ENCODE results near the gene AMPD1. TPM values are rescaled to one million over a fixed set of nuclear protein-coding genes. Genes with fewer than 3 reads are reported as not detected.

Gene AMPD1
- total and polyA plus RNA-seq, 2 experiments from 2014 or later = 0.27 TPM; not detected in 1

DNA sequence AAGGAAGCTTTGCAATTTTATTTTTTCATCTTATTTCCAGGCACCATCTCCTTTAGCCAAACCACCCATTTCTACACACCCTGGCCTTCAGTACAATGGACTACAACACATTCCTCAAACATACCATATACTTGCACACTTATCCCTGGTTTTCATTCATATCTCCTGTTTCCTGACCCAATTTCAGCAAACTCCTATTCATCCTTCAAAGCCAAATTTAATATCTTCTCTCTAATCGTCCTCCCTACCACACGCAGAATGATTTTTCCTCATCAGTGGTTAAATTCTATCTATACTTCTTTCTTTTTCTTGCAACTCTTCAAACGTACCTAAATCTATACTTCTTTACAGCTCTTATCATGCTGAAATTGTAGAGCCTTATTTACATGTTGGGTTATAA, 28.4 kb downstream of the AMPD1 start (continued):
- TF ChIP-seq, protein P1, sequence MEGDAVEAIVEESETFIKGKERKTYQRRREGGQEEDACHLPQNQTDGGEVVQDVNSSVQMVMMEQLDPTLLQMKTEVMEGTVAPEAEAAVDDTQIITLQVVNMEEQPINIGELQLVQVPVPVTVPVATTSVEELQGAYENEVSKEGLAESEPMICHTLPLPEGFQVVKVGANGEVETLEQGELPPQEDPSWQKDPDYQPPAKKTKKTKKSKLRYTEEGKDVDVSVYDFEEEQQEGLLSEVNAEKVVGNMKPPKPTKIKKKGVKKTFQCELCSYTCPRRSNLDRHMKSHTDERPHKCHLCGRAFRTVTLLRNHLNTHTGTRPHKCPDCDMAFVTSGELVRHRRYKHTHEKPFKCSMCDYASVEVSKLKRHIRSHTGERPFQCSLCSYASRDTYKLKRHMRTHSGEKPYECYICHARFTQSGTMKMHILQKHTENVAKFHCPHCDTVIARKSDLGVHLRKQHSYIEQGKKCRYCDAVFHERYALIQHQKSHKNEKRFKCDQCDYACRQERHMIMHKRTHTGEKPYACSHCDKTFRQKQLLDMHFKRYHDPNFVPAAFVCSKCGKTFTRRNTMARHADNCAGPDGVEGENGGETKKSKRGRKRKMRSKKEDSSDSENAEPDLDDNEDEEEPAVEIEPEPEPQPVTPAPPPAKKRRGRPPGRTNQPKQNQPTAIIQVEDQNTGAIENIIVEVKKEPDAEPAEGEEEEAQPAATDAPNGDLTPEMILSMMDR (conservative IDR thresholded peaks at IDR 0.05; ENCODE audit: low read depth in 2 of 2) = no peak
- TF ChIP-seq JUNB (IDR thresholded peaks at IDR 0.05; ENCODE audit: unreplicated experiment) (no peak), EZH2 (IDR thresholded peaks at IDR 0.05; ENCODE audit: low read depth, unreplicated experiment) (no peak), STAT1 (IDR thresholded peaks at IDR 0.05; ENCODE audit: unreplicated experiment) (no peak), CREB1 (CRISPR knock-in tag; IDR thresholded peaks at IDR 0.05; ENCODE audit: low read depth) (no peak)
- TF ChIP-seq, protein P2, sequence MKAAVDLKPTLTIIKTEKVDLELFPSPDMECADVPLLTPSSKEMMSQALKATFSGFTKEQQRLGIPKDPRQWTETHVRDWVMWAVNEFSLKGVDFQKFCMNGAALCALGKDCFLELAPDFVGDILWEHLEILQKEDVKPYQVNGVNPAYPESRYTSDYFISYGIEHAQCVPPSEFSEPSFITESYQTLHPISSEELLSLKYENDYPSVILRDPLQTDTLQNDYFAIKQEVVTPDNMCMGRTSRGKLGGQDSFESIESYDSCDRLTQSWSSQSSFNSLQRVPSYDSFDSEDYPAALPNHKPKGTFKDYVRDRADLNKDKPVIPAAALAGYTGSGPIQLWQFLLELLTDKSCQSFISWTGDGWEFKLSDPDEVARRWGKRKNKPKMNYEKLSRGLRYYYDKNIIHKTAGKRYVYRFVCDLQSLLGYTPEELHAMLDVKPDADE (IDR thresholded peaks at IDR 0.05) = no peak
- TF ChIP-seq, protein P3, sequence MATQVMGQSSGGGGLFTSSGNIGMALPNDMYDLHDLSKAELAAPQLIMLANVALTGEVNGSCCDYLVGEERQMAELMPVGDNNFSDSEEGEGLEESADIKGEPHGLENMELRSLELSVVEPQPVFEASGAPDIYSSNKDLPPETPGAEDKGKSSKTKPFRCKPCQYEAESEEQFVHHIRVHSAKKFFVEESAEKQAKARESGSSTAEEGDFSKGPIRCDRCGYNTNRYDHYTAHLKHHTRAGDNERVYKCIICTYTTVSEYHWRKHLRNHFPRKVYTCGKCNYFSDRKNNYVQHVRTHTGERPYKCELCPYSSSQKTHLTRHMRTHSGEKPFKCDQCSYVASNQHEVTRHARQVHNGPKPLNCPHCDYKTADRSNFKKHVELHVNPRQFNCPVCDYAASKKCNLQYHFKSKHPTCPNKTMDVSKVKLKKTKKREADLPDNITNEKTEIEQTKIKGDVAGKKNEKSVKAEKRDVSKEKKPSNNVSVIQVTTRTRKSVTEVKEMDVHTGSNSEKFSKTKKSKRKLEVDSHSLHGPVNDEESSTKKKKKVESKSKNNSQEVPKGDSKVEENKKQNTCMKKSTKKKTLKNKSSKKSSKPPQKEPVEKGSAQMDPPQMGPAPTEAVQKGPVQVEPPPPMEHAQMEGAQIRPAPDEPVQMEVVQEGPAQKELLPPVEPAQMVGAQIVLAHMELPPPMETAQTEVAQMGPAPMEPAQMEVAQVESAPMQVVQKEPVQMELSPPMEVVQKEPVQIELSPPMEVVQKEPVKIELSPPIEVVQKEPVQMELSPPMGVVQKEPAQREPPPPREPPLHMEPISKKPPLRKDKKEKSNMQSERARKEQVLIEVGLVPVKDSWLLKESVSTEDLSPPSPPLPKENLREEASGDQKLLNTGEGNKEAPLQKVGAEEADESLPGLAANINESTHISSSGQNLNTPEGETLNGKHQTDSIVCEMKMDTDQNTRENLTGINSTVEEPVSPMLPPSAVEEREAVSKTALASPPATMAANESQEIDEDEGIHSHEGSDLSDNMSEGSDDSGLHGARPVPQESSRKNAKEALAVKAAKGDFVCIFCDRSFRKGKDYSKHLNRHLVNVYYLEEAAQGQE (IDR thresholded peaks at IDR 0.05; ENCODE audit: unreplicated experiment) = no peak

DNA sequence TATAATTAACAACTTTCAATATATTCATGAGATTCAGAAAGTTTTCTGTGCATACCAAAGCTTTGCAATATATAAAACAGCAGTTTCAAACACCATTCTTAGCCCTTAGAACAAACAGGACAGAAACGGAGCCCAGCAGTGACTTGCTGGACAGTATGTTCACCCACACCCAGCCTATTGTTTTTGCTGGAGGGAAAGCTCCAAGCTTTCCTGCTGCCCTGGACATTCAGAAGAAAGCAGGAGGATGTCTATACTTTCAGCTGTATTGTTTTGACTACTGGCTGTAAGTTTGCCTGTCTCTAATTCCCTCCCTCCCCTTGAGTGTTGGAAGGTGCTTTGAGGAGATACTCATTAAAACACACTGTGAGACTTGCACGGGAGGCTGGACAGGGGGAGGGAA, 35.1 kb downstream of the AMPD1 start:
- no peaks in the 10 kb centered on the region for H3F3A ChIP-seq (replicated peaks; ENCODE audit: low read depth)
- Mint-ChIP-seq H3K4me1 (no peaks in the 10 kb centered on the region), H3K4me3 (no peak overlapping the region), H3K27me3 (ENCODE audit: insufficient read depth, low read depth, poor library complexity) (peaks cover 3% of the 10 kb centered on the region), H3K9me3 (no peaks in the 10 kb centered on the region), H3K27ac (no peak overlapping the region), H3K36me3 (ENCODE audit: low read depth) (no peaks in the 10 kb centered on the region)
- no peak overlapping the region for H2AFZ ChIP-seq
- H3K4me1 ChIP-seq (ENCODE audit: insufficient read depth) = no peaks in the 10 kb centered on the region
- no peaks in the 10 kb centered on the region for H3K27me3 ChIP-seq (ENCODE audit: insufficient read depth)
- no peak overlapping the region for H3K4me3 ChIP-seq
- ATAC-seq (no peak), DNase-seq (ENCODE audit: low spot score) (no peak)
- no peaks in the 10 kb centered on the region; the same call in 1 of the 2 replicates for H4K20me1 ChIP-seq (replicated peaks; ENCODE audit: insufficient read depth)
- H3K9me2 ChIP-seq (ENCODE audit: insufficient read depth) = no peaks in the 10 kb centered on the region
- no peak overlapping the region for H3K4me2 ChIP-seq
- no peaks in the 10 kb centered on the region for H3K36me3 ChIP-seq (ENCODE audit: insufficient read depth)
- H3K79me2 ChIP-seq (replicated peaks; ENCODE audit: insufficient read depth) = no peaks in the 10 kb centered on the region
- H3K27ac ChIP-seq (ENCODE audit: low read depth) = no peak overlapping the region
- TF ChIP-seq, protein P4, sequence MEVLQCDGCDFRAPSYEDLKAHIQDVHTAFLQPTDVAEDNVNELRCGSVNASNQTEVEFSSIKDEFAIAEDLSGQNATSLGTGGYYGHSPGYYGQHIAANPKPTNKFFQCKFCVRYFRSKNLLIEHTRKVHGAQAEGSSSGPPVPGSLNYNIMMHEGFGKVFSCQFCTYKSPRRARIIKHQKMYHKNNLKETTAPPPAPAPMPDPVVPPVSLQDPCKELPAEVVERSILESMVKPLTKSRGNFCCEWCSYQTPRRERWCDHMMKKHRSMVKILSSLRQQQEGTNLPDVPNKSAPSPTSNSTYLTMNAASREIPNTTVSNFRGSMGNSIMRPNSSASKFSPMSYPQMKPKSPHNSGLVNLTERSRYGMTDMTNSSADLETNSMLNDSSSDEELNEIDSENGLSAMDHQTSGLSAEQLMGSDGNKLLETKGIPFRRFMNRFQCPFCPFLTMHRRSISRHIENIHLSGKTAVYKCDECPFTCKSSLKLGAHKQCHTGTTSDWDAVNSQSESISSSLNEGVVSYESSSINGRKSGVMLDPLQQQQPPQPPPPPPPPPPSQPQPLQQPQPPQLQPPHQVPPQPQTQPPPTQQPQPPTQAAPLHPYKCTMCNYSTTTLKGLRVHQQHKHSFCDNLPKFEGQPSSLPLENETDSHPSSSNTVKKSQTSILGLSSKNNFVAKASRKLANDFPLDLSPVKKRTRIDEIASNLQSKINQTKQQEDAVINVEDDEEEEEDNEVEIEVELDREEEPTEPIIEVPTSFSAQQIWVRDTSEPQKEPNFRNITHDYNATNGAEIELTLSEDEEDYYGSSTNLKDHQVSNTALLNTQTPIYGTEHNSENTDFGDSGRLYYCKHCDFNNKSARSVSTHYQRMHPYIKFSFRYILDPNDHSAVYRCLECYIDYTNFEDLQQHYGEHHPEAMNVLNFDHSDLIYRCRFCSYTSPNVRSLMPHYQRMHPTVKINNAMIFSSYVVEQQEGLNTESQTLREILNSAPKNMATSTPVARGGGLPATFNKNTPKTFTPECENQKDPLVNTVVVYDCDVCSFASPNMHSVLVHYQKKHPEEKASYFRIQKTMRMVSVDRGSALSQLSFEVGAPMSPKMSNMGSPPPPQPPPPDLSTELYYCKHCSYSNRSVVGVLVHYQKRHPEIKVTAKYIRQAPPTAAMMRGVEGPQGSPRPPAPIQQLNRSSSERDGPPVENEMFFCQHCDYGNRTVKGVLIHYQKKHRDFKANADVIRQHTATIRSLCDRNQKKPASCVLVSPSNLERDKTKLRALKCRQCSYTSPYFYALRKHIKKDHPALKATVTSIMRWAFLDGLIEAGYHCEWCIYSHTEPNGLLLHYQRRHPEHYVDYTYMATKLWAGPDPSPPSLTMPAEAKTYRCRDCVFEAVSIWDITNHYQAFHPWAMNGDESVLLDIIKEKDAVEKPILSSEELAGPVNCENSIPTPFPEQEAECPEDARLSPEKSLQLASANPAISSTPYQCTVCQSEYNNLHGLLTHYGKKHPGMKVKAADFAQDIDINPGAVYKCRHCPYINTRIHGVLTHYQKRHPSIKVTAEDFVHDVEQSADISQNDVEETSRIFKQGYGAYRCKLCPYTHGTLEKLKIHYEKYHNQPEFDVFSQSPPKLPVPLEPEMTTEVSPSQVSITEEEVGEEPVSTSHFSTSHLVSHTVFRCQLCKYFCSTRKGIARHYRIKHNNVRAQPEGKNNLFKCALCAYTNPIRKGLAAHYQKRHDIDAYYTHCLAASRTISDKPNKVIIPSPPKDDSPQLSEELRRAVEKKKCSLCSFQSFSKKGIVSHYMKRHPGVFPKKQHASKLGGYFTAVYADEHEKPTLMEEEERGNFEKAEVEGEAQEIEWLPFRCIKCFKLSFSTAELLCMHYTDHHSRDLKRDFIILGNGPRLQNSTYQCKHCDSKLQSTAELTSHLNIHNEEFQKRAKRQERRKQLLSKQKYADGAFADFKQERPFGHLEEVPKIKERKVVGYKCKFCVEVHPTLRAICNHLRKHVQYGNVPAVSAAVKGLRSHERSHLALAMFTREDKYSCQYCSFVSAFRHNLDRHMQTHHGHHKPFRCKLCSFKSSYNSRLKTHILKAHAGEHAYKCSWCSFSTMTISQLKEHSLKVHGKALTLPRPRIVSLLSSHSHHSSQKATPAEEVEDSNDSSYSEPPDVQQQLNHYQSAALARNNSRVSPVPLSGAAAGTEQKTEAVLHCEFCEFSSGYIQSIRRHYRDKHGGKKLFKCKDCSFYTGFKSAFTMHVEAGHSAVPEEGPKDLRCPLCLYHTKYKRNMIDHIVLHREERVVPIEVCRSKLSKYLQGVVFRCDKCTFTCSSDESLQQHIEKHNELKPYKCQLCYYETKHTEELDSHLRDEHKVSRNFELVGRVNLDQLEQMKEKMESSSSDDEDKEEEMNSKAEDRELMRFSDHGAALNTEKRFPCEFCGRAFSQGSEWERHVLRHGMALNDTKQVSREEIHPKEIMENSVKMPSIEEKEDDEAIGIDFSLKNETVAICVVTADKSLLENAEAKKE (CRISPR knock-in tag; IDR thresholded peaks at IDR 0.05) = no peak
- TF ChIP-seq POLR2AphosphoS5 (IDR thresholded peaks at IDR 0.05; ENCODE audit: low read depth) = no peak
- TF ChIP-seq EZH2 (IDR thresholded peaks at IDR 0.05; ENCODE audit: low read depth, unreplicated experiment) = no peak
- no peak for TF ChIP-seq JUNB (IDR thresholded peaks at IDR 0.05; ENCODE audit: unreplicated experiment)
- no peak for TF ChIP-seq EZH2phosphoT487 (IDR thresholded peaks at IDR 0.05; ENCODE audit: unreplicated experiment)
- TF ChIP-seq CREB1 (CRISPR knock-in tag; IDR thresholded peaks at IDR 0.05; ENCODE audit: low read depth) = no peak
- no peak for TF ChIP-seq NANOG (IDR thresholded peaks at IDR 0.05; ENCODE audit: borderline replicate concordance)
- TF ChIP-seq ZNF114 (CRISPR knock-in tag; IDR thresholded peaks at IDR 0.05) = no peak
- TF ChIP-seq STAT1 (IDR thresholded peaks at IDR 0.05; ENCODE audit: unreplicated experiment) = no peak
